Stimulated activated naive CD8-positive, alpha-beta T cell treated with anti-CD3 and anti-CD28 coated beads, Interleukin-15, Interleukin-2, amounts not matched to agents 100 U/mL and 50 U/mL, for 24 hours (primary cell): Measurements from ENCODE around the gene EEIG1.

Experiments
- ATAC-seq: fragments of 150-1000 bp; cut with Tn5 transposase; one replicate; pipeline ENCODE4 v1.10.0; 2021
- DNase-seq: peaks from one replicate; pipeline ENCODE4 v3.0.0; 2021

EEIG1 gene

DNA sequence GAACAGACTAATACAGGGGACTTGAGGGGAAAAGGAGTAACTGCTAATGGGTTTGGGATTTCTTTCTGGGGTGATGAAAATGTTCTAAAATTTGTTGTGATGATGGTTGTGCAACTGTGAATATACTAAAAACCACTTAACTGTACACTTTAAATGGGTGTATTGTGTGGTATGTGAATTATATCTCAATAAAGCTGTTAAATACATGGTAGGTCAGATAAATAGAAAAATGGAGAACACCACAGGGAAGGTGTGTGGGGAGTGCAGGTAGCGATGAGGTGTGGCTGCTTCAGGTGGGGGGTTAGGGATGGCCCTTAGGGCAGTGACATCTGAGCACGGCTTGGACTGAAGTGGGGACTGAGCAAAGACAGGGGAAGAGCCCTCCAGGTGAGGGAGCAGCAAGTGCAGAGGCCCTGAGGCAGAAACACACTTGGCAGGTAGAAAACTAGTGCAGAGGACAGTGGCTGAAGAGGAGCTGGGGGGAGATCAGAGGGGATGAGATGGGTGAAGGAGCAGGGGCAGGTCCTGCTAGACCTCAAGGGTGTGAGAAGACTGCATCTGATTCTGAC, 20.9 kb downstream of the EEIG1 start:
- DNase-seq = no peak
- ATAC-seq = no peak

DNA sequence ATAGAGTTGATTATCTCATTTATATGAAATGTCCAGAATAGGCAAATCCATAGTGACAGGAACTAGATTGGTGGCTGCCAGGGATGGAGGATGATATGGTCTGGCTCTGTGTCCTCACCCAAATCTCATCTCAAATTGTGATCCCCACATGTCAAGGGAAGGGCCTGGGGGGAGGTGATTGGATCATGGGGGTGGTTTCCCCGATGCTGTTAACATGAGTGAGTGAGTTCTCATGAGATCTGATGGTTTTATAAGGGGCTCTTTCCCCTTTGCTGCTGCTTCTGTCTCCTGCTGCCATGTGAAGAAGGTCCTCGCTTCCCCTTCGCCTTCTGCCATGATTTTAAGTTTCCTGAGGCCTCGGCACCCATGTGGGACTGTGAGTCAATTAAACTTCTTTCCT, 21.4 kb downstream of the EEIG1 start:
- DNase-seq (no peak), ATAC-seq (no peak)

DNA sequence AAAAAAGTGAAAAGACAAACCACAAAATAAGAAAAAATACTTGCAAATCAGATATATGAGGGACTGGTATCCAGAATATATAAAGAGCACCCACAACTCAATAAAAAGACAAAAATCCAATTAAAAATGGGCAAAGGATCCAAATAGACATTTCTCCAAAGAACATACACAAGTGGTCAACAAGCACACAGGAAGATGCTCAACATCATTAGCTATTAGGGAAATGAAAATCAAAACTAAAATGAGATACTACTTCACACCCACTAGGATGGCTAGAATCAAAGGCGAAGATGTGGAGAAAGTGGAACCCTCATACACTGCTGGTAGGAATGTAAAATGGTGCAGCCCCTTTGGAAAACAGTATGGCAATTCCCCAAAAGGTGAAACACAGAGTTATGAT, 22.1 kb downstream of the EEIG1 start:
- ATAC-seq = no peak
- DNase-seq = no peak

DNA sequence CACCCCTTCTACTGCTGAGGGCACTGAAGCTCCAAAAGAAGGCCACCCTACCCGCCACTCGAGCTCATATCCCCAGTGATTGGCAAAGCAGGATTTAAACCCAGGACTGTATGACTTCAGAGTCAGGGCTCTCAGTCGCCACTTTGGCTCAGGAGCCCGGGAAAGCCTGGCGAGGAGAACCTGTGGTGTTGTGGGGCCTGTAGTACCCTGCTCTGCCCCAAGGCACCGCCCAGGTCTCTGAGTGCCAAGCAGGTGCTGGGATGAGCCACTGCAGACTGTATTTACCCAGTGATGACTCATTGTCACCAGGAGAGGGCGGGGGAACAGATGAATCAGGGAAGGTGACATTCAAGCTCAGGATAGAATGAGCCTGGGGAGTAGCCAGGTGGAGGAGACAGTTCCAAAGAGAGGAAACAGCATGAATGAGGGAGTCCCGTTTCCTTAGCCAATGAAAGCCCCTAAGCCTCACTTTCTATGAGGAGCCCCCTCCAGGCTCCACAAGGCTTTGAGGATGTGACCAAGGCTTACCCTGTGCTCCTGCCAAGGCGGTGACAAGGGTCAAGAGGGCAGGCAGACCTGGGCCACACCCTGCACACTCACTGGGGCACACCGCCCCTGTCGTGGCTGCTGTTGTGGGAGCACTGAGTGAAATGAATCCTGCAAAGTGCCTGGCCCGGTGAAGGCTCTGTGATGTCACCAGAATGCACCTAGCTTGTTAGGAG, 25.3 kb downstream of the EEIG1 start:
- ATAC-seq = peak; percentile 96
- peak; percentile 84 for DNase-seq

DNA sequence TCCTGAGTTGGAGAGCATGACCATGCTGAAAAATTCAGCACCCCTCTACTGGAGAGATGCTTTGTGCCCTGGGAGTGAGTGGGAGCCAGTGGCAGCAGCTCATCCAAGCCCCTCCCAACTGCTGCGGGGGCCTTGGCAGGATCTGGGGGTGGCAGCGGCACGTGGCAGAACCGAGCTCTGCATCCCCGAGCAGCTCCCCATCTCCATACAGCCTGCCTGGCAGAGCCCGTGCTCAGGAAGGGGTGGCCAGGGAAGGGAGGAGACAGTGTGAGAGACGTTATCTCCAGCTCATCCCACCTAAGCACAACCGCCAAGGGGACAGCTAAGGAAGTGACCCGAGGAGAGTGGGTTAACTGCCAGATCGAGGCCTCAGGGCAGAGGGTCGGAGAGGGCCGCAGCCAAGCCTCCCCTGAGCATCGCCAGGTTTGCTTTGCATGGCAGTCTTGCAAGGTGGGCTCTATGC, 25.9 kb downstream of the EEIG1 start:
- no peak for DNase-seq
- no peak for ATAC-seq

DNA sequence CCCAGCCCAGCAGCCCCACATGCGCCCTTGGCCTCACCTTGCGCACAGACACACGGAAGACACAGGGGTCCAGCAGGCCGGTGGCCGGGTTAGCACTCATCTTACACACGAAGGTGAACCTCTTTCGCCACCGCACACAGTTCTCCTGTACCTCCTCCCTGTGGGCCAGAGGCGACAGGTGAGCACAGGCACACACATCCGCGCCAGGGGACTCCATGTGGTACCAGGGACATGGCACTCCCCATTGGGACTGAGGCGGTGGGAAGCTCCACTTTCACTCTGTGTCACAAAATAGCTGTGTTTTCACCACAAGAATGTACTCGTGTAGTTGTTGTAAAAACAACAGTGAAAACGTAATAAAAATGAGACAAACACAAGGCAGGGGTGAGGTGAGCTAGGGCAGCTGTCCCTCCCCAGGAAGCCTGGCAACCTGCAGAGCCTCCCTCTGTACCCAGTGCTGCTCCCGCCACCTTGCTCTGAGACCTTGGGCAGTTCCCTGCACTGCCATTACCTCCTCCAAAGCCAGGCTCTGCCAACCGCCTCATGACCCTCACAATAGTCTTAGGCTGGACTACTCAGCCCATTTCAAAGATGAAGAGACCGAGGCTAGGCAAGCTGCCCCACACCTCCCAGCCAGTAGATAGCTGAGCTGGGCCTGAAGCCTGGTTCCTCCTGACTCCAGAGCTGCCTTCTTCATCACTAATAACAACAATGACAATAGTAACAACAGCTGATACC, 26.9 kb downstream of the EEIG1 start:
- no peak for ATAC-seq

DNA sequence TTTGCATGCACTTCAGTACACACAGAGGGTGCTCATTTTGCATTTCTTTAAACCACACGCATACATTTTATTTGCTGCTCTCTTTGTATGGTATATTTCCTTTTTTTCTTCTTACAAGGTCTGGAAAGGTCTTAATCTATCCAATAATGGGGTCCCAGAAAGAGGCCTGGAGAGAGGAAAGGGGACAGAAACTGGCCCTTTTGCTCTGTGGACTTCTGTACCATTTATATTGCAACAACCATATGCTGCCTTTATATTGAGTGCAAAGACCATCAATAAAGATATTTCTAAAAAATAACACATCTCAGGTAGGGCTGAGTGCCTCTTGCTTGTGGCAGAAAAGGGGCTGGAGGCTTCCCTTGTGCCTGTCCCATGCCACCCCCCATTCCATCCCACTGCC, 27.6 kb downstream of the EEIG1 start:
- ATAC-seq = no peak
- no peak for DNase-seq

More for the DNA sequence above, 26.9 kb downstream of the EEIG1 start:
- no peak for DNase-seq

DNA sequence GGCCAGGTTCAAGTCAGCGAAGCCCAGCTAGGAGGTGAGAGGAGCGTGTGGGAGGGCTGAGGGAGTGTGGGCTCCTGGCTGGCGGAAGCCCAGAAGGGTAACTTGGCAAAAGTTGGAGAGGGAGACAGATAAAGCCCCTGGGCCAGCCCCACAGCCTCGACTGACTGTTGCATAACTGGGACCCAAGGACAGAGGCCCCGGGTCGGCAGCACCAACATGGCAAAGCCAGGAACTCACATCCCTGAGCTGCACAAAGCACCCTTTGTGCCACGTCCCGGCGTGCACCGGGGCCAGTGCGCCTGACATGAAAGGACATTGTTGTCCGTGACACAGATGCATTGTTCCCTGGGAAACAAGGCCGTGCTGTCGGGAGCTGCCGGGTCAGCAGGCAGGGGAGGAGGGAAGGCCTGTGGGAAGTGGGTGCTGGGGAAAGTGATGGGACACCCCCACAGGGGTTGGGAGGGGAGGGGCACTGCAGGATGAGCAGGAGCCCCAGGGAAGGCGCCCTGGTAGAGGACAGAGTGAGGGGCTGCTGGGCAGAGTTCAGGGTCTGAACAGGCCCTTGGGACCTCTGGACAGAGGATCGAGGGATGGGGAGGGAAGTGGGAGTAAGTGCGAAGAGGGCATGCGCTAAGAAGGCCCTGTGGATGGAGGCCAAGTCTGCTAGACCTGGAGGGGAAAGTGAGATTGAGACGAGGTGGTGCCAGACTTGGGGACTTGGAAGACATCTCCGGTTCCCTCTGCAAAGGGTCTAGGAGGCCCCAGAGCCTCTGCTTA, 30.1 kb downstream of the EEIG1 start:
- no peak for ATAC-seq
- DNase-seq = no peak

DNA sequence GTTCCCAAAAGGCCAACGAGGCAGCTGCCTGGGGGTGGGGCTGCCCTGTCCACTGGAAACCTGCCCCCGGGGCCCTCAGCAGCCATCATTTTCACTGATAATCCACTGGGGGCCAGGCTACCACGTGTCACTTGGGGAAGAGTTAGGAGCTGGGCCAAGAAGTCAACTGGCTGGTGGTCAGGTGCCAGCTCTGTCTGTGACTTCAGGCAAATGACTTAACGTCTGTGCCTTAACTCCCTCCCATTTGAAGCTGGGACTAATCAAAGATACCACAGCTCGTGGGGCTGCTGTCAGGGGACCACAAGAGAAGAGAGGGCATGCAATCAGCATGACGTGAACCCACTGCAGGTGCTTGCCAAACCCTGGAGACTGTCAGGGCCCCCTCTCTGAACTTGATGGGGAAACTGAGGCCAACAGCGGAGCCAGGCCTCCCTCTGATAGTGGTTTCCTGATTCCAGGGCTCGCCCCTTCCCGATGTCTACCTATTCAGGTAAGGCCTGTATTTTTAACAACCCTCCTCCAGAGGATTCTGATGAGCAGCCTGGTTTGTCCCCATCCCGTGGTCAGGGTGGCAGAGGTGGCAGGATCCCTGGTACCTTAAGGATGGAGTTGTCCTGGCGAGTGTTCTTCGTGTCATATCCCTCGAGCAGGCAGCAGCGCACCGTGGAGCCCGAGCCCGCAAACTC, 30.8 kb downstream of the EEIG1 start:
- ATAC-seq = no peak
- no peak for DNase-seq

DNA sequence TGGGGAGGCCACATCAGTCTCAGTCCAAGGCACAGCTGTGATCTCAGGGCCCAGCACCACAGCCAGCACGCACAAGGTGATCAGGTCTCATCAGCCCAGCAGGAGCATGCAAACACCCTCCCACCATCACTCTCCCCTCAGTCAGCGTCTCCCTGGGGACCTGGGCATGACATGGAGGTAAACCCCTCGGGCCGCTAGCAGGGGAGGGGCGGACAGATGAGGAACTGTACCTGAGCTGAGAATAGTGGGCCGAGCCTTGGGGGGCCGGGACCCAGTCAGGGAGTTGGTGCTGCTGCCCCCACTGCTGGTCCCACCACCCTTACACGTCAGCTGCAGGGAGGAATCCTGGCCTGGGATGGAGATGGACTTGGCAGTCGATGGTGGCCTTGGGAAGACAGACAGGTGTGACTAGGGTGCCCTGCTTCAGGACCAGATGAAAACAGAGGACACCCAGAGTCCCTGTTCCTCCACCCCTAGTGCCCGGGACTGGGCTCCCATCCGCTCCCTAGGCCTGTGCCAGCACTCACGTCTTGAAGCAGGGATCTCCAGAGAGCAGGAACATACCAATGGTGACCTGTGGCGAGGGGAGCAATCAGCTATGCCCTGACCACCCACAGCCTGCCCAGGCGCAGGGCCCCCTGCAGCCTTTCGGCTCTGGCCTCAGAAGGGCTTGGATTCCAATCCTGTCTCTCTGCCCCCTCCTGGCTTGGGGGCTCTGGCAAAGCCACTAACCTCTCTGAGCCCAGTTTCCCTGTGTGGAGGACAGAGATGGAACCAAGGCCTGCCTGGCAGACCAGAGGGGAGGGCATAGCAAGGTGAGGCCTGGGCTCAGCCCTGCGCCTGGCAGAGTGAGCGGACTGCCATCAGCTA, 32.7 kb downstream of the EEIG1 start:
- DNase-seq (no peak), ATAC-seq (no peak)

DNA sequence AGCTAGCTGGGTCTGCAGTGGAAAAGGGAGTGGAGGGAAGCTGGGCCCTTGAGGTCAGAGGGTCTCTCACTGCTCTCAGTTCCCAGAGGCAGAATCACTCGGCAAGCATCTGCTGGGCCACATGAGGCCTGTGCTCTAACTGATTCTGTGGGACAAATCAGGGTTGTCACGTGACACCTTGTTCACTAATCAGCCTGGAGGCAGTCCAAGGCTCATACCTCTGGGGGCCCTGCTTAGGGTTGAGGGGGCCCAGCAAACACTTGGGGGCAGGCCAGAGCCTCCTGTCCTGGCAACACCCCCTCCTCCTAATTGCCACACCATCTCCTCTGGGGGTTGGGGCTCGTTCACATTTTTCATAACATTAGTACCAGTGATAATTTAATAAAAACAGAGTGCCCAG, 34.1 kb downstream of the EEIG1 start:
- no peak for DNase-seq
- ATAC-seq = no peak

DNA sequence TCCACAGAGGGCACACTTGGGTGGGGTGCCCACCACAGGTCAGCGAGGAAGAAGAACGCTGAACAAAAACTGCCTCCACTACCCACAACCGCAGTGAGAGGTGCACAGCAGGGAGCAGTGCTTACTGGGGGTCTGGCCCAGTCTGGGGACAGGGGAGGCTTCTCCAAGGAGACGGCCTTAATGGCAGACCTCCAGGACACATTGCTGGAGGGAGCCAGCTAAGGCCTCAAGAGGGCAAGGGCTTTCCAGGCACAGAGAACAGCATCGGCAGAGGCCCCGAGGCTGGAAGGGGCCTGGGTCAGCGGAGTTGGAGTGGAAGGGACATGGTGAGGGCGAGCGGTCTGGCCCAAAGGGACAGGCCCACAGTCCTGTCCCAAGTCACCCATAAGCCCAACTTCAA, 34.8 kb downstream of the EEIG1 start:
- DNase-seq (no peak), ATAC-seq (no peak)

DNA sequence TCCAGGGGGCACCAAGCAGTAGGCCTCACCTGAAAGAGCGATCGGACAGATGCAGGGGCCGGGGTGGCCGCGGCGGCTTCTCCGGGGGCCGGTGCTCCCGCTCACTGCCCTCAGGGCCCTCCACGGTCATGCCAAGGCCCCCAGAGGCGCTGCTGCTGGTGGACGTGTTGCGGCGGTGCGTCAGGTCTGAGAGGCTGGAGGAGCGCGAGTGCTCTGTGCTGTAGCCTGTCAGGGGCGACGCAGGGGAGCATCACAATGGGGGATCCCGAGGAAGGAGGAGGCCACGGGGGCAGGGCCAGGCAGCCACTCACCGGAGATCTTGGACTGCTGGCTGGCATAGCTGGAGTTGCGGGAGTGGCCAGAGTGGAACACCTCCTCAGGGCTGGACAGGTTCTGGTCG, 35.5 kb downstream of the EEIG1 start:
- no peak for DNase-seq
- no peak for ATAC-seq

DNA sequence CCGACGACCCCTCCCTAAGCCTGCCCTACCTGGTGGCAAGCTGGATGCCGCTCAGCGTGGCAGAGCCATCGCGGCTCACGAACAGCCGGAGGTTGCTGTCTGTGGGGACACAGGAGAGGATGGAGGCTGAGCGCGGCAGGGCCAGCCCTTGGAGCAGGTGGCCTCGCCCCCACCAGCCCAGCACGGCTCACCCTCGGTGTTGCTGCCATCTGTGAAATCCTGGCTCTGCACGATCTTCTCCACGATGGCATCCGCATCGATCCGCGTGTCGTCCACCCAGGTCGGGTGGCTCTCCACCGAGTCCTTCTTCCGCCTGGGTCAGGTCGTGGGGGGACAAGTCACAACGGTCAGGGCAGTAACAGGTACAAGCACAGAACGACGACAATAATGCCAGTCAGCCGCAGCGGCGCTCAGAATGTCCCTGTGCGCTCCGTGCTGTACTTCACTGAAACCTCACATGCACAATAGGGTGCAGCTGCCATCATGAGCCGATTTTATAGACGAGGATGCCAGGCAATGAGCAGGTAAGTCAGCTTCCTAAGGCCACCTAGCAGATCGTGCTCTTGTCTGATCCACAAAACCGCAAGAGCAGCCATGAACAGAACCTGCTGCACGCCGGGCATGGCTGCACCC, 36.1 kb downstream of the EEIG1 start:
- ATAC-seq (no peak), DNase-seq (no peak)

DNA sequence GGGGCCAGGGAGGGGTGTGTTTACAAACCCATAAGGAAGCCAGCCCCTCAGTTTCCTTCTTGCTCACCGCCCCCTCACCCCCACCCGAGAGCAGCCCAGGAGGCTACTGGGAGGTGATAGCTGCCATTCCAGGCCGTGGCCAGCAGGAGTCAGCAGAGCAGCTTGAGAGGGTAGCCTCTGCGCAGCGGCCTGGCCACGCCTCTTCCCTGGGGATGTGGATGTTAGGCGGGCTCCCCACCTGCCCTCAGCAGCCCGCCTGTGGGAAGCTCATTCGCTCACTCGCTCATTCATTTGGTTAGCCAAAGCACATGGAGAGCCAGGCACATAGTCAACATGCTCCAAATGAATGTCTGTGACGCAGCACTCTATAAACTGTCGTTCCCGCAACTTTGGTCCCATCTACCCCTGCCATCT, 37.1 kb downstream of the EEIG1 start:
- DNase-seq = peak; percentile 89
- ATAC-seq = peak; percentile 84

DNA sequence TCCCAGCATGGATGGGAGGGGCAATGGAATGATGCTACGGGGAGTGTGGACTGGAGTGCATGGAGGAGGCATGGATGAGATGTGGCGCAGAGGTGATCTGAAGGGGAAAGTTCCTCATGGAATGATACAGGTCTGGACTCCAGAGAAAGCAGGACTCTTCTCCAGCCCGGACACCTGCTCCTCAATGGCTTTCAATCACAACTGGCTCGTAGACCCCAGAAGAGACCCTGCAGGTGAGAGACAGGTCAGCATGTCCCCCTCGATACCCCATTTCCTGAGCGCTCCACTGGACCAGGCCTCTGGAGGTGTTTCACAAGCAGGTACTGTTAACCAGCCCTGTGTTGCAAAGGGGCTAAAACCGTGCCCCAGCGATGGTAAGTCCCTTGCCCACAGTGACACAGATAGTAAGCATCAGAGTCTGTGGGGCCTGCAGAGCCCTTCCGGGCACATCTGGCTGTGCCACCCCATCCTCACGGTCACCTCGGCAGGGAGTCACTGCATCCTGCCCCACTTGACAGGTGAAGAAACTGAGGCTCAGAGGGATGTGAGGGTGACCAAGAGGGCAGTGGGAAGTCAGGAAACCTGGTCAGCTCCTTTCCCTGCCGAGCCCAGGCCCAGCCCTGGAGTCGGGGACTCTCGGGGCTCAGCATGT, 37.7 kb downstream of the EEIG1 start:
- ATAC-seq (no peak), DNase-seq (no peak)

DNA sequence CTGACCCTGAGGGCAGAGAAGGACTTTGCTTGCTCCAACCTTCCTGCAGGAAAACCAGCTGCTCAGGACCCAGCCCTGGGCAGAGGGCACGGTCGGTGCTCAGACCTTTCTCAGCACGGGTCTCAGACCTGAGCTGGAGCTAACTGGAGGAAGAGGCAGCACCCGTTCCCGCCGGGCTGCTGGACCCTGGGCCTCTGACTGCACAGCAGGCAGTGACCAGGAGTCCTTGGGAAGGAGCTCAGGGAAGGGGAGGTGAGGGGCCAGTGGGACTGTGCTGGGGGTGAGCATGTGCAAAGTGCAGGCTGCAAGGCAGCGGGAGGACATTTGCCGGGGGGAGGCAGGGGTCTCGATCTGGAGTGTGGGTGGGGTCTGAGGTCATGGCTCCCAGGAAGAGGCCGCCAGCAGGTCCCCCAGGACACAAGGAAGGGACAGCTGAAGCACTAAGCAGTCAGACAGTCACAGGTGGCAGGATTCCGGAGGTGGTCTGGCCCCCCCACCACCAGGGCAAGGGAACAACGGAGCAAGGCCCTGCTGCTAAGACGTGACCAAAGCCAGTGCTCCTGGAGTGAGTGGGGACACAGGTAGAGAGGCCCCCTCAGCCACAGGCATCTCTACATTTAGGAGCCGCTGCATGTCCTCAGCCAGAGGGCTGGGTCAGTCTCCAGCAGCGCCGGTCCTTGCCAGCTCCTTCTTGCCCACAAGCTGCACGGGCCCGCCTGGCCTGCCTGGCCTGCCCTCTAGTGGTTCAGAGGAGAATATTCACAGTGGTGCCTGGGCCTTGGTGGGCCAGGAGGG, 38.4 kb downstream of the EEIG1 start:
- DNase-seq = peak; percentile 65
- peak; percentile 29 for ATAC-seq

DNA sequence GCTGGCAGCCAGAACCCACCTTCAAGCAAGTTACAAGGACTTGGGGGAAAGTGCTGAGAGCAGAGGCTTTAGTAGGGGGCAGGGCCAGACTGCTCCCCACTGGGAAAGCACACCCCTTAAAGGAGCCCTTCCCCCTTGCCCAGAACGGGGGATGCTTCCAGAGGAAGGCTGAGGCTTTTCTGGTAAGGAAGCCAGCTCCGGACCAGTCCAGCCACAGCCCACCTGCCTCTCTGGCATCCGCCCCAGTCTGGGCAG, 38.9 kb downstream of the EEIG1 start:
- DNase-seq = no peak
- no peak for ATAC-seq
